GM18861 (cell line): ENCODE results near the gene LRRC1.
A peak's percentile ranks its signal among the peaks of the same experiment; 100 is the strongest.

Source experiments
- ATAC-seq: cut with Tn5 transposase; IDR thresholded peaks from one replicate; pipeline ENCODE4 v1.9.1; 2021; ENCODE audit not compliant: unreplicated experiment

Gene LRRC1

DNA sequence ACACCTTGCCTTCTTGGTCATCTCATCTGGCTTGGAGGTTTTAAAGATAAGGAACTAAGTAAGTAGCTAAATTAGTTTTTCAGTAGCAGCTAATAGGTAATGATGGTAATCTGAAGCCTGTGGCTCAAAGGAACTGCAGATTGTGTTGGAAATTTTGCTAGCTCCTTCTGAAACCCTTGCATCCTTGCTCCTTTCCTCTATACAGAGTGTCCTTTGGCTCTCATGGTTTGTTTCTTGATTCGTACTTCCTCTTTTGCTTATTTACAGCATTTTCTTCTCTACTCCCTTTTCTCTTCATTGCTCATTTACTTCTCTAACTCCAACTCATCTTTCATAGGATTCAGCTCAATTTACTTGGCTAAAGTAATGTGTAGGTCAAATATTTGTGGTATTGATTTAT is 19.0 kb downstream of the LRRC1 start:
- no peak for ATAC-seq

DNA sequence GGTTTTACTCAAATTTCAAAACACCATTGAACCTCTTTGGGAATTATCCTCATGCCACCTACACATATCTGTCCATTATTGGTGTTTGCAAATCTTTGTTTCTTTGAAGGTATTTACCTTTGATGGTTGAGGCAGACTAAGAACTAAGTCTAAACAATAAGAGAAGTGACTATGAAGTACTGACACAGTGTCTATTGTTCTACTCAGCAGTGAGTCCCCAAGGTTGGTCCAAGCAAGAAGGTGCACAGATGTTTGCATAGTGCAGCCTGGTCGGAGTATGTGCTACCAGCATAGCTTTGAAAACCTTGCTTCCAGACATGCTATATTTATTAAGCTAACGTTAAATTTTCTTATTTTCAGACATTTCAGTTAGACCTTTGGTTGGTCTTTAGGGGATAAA is 19.5 kb downstream of the LRRC1 start:
- ATAC-seq: no peak

DNA sequence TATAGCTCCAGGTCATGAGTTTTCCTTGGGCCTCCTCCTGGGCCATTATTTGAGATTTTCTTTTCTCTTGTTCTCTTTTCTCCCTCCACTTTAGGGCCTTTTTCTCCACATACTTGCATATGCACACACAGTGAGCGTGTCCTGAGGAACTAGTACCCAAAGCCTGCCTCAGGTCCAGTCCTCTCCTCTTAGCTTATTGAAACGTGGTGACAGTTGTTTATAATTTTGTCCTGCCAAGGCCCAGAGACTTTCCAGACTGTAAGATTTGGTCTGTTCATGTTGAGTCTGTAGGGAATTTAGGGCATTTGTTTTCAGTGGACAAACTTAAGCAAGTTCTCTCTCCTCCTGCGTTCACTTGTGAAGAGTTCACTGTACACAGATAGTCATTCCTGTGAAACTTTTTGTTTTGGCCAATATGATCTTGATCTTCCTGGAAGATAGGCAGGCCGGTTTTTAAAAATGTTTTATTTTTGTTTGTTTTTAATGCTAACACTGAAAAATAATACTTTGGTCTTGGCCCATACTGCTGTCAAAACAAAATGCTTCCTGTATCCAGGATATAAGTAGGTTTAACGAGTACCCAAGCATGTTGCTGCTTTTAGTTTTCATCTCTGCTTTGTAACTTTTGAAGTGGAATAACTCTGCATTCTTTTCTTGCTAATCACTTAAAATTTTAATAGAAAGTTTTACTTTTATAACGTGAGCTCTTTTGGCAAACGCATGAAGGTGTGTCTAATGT is 20.7 kb downstream of the LRRC1 start:
- no peak for ATAC-seq

- no peak for ATAC-seq
Observed at GRCh38 chr6:53818858-53819609, 24.2 kb downstream of the LRRC1 start.

- ATAC-seq: no peak
Observed at GRCh38 chr6:53822401-53823125, 27.8 kb downstream of the LRRC1 start.

DNA sequence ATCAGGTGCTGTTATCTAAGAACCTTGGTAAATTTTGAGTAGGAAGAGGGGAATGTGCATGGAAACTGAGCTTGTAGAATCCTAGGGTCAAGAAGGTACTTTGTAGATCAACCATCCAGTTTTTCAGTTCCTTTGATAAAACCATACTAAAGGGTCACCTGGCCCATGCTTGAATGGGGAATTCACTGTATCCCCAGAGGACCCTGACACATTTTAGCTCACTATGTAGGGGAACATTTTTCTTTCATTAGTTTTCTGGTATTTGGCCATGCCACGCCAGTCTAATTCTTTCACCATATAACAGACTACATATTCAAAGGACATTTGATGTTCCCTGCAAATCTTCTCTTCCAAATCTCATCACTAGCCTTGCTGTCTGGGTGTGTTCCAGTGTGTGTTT is 29.9 kb downstream of the LRRC1 start:
- ATAC-seq: no peak

- peak; percentile 52 for ATAC-seq
Observed at GRCh38 chr6:53825532-53826321, 30.9 kb downstream of the LRRC1 start.

DNA sequence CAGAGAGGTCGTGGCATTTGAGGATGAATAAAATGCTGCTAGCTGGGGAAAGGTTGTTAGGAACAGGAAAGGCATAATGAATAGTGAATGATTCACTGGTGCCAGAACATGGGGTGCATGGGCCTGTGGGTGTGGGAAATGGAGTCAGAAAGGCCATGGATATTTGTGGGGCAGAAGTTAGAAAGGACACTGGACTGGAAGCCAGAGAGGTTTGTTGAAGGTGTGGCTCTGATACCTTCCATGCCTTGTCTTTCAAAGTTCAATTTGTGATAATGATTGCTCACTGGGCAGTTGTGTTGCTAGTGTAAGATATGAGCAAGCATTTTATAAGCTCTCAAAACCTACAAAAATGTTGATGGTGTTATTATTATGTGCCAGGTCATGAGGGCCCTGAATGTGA is 32.7 kb downstream of the LRRC1 start:
- no peak for ATAC-seq

GRCh38 chr6:53828215-53828614 is 33.4 kb downstream of the LRRC1 start:
- no peak for ATAC-seq

GRCh38 chr6:53828966-53829697 is 34.3 kb downstream of the LRRC1 start:
- ATAC-seq: no peak

- no peak for ATAC-seq
Observed at GRCh38 chr6:53829698-53830221, 35.0 kb downstream of the LRRC1 start.

- ATAC-seq: no peak
Observed at GRCh38 chr6:53830366-53830765, 35.6 kb downstream of the LRRC1 start.

DNA sequence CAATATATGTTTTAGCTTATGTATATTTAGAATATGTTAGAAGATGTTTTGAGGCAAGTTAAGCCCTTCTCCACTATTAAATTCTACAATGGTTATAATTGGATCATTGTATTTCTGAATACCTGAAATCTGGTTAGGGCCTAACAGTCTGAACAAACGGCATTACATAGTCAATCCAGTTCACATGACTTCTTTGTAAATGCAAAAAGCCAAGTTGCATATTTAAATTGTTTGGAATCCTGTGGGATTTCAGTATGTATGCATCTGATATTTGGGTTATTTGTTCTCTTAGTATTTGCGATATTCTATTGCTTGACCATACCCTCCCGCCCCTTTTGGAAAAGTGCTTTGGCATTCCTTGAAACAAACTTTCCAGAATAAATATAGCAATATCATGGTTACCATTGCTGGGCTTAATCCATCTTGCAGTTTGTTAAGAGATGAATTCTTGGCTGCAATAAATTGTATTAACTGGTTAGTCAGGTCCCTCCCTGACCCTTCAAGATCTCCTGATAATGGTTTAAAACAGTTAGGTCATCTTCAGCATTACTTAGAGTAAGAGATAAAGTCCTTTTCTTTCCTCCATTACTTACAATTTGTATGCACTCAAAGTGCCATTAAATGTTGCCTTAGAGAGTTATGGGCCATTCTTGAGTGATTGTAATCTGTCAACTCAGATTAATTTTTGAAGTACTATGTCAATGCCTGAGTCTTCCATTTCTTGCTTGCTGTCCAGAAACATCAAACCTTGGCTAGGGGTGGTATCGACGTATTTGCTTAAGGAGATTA is 36.5 kb downstream of the LRRC1 start:
- ATAC-seq: no peak

- ATAC-seq: no peak
Observed at GRCh38 chr6:53831936-53832660, 37.3 kb downstream of the LRRC1 start.

DNA sequence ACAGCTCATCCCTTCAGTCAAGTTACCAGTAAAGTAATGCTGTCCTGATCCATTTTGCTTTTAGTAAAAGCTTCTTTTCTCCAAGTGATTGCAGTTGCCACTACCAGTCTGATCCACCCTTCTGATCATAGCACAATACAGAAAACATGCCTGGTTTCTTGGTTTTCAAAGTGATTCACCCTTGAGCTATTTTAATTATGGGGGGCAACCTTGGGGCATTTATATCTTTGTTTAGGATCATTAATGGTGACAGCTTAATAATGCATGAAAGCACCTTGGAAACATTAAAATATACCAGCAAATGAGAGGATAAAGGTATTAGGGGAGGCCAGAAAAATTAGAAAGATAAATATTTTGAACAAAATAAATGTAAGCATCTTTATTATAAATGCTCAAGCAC is 38.4 kb downstream of the LRRC1 start:
- ATAC-seq: no peak

GRCh38 chr6:53834132-53834531 is 39.3 kb downstream of the LRRC1 start:
- ATAC-seq: no peak

- ATAC-seq: peak; percentile 67
Observed at GRCh38 chr6:53837865-53838769, 43.3 kb downstream of the LRRC1 start.

DNA sequence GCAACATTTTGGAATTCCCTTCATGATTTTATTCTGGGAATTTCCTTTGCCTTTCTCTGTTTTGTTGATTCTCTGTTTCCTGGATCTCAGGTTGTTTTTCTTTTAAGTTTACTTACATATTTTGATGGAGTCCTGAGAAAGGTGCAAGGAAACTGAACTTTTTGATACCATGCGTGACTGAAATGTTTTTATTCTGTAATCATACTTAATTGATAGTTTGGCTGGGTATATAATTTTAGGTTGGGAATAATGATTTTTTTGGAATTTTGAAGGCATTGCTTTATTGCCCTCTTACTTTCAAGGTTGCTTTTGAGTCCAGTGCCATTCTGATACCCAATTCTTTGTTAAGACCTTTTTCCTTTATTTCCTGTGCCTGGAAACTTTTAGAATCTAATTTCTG is 45.2 kb downstream of the LRRC1 start:
- ATAC-seq: no peak
